ENCODE results near the gene PPP1R18.
"Not testable (repeated sequence)": the region's sequence is repeated elsewhere in the genome, so short reads cannot be mapped to it uniquely, and the experiment has no call there.

Gene PPP1R18

GRCh38 chr6:30727920-30728553 is 41.6 kb upstream of the PPP1R18 start:
- Histone ChIP-seq H3K4me3 (replicated peaks; ENCODE audit: low read depth, low read length) (no peak overlapping the region), H3K27me3 (replicated peaks; ENCODE audit: control insufficient read depth, insufficient read depth, low read length) (no peaks in the 10 kb centered on the region), H3K36me3 (ENCODE audit: control insufficient read depth, insufficient read depth, low read length) (peaks cover 36% of the 10 kb centered on the region)
- DNase-seq (ENCODE audit: extremely low read depth, insufficient read length) = no peak
- TF ChIP-seq CTCF (IDR thresholded peaks at IDR 0.05; ENCODE audit: insufficient read depth, low read length, poor library complexity, severe bottlenecking) = no peak

GRCh38 chr6:30726506-30727413 is 40.3 kb upstream of the PPP1R18 start:
- H3K4me3 ChIP-seq (replicated peaks; ENCODE audit: low read depth, low read length) = no peak overlapping the region
- H3K27me3 ChIP-seq (replicated peaks; ENCODE audit: control insufficient read depth, insufficient read depth, low read length) = no peaks in the 10 kb centered on the region
- peaks cover 40% of the 10 kb centered on the region for H3K36me3 ChIP-seq (ENCODE audit: control insufficient read depth, insufficient read depth, low read length)
- no peak for DNase-seq (ENCODE audit: extremely low read depth, insufficient read length)
- TF ChIP-seq CTCF (IDR thresholded peaks at IDR 0.05; ENCODE audit: insufficient read depth, low read length, poor library complexity, severe bottlenecking) = no peak

- no peak for TF ChIP-seq CTCF (IDR thresholded peaks at IDR 0.05; ENCODE audit: insufficient read depth, low read length, poor library complexity, severe bottlenecking)
- Histone ChIP-seq H3K27me3 (replicated peaks; ENCODE audit: control insufficient read depth, insufficient read depth, low read length) (no peaks in the 10 kb centered on the region), H3K36me3 (ENCODE audit: control insufficient read depth, insufficient read depth, low read length) (peaks cover 43% of the 10 kb centered on the region), H3K4me3 (replicated peaks; ENCODE audit: low read depth, low read length) (no peak overlapping the region)
- DNase-seq (ENCODE audit: extremely low read depth, insufficient read length) = no peak
Measured at GRCh38 chr6:30725713-30726505, 39.5 kb upstream of the PPP1R18 start.

- no peak for TF ChIP-seq CTCF (IDR thresholded peaks at IDR 0.05; ENCODE audit: insufficient read depth, low read length, poor library complexity, severe bottlenecking)
- H3K4me3 ChIP-seq (replicated peaks; ENCODE audit: low read depth, low read length) = no peak overlapping the region; the same call in 1 of the 2 replicates
- no peak for DNase-seq (ENCODE audit: extremely low read depth, insufficient read length)
- no peaks in the 10 kb centered on the region for H3K27me3 ChIP-seq (replicated peaks; ENCODE audit: control insufficient read depth, insufficient read depth, low read length)
- peaks cover 43% of the 10 kb centered on the region for H3K36me3 ChIP-seq (ENCODE audit: control insufficient read depth, insufficient read depth, low read length)
Measured at GRCh38 chr6:30724906-30725667, 38.6 kb upstream of the PPP1R18 start.

- DNase-seq (ENCODE audit: extremely low read depth, insufficient read length); H3K27me3 ChIP-seq (replicated peaks; ENCODE audit: control insufficient read depth, insufficient read depth, low read length): not testable (repeated sequence)
- H3K4me3 ChIP-seq (replicated peaks; ENCODE audit: low read depth, low read length) = 0 out of 2 replicates have a peak overlapping the region, but pooled peaks have one; percentile 10
- H3K36me3 ChIP-seq (ENCODE audit: control insufficient read depth, insufficient read depth, low read length) = peaks cover 37% of the 10 kb centered on the region
Measured at GRCh38 chr6:30723843-30724741, 37.6 kb upstream of the PPP1R18 start.

- DNase-seq (ENCODE audit: extremely low read depth, insufficient read length); H3K27me3 ChIP-seq (replicated peaks; ENCODE audit: control insufficient read depth, insufficient read depth, low read length): not testable (repeated sequence)
- peak overlapping the region; percentile 98 for H3K4me3 ChIP-seq (replicated peaks; ENCODE audit: low read depth, low read length)
- H3K36me3 ChIP-seq (ENCODE audit: control insufficient read depth, insufficient read depth, low read length) = peaks cover 37% of the 10 kb centered on the region
Measured at GRCh38 chr6:30723159-30723842, 36.9 kb upstream of the PPP1R18 start.

Data from GM06990 (cell line).